BLaER1 treated with 17β-estradiol and CSF1 and Interleukin-3, amounts not matched to agents 10 nM and 100 nM (cell line): ENCODE results near the gene UBA1.

ENCODE experiments used
- H3K27ac ChIP-seq, 11 experiments: shearing (Covaris generic); formaldehyde crosslinking; 2 replicates each; pipeline ENCODE4 v1.8.1; 2022
- H3K27me3 ChIP-seq, 11 experiments: shearing (Covaris generic); formaldehyde crosslinking; 2 replicates each; pipeline ENCODE4 v1.8.1; 2022
- H3K36me3 ChIP-seq, 11 experiments: shearing (Covaris generic); formaldehyde crosslinking; 2 replicates each; pipeline ENCODE4 v1.8.1; 2022
- H3K4me1 ChIP-seq, 10 experiments: shearing (Covaris generic); formaldehyde crosslinking; 2 replicates each; pipeline ENCODE4 v1.8.1; 2022
- H3K4me2 ChIP-seq, 11 experiments: shearing (Covaris generic); formaldehyde crosslinking; 2 replicates each; pipeline ENCODE4 v1.8.1; 2022
- H3K4me3 ChIP-seq, 10 experiments: shearing (Covaris generic); formaldehyde crosslinking; 2 replicates each; pipeline ENCODE4 v1.8.1; 2022
- H3K9ac ChIP-seq, 11 experiments: shearing (Covaris generic); formaldehyde crosslinking; 2 replicates each; pipeline ENCODE4 v1.8.1; 2022
- H3K9me3 ChIP-seq, 11 experiments: shearing (Covaris generic); formaldehyde crosslinking; replicated peaks in 1 of 11; 2 replicates each; pipeline ENCODE4 v1.8.1; 2022
- H4K20me1 ChIP-seq, 11 experiments: shearing (Covaris generic); formaldehyde crosslinking; 2 replicates each; pipeline ENCODE4 v1.8.1; 2022
- Cebpa-rat ChIP-seq, 11 experiments: shearing (Covaris generic); IDR thresholded peaks; 2 replicates each; pipeline ENCODE4 v1.8.1; 2022

UBA1 gene

DNA sequence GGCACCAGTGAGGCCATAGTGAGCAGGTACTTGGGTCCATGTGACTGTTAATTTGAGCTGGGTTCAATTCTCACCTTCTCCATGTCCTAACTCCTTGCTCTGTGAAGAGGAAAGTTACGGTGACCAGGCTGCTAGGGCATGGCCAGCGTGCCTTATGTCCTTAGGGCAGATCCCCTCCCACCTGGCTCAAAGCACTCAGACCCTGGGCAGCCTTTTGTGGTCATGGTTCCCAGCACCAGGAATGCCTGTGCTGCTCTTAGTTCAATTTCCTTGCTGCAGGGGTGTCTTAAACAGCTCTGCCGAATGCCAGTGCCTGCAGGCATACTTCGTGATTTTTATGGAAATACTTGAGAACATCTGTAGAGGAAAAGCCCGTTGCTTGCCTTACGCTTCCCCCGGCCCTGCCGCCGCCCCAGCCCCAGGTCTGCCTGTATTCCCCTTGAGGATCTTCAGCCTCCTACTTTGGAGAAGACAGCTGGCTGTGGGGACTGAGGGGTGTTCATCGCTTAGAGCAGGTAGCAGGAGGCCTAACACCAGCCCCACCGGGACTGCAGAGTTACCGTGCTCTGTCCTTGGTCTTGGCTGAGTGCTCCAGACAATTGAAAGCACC is 21.8 kb downstream of the UBA1 start:
- no peak for TF ChIP-seq Cebpa-rat (IDR thresholded peaks at IDR 0.05)
- H3K4me1 ChIP-seq: peaks cover 26 to 46% (median 36%) of the 10 kb centered on the region in 10 experiments
- H3K9ac ChIP-seq: no peak overlapping the region; a peak in 1 of 22 replicates
- peaks cover 0 to 44% (median 4%) of the 10 kb centered on the region in 11 experiments; a peak in 9 of 22 replicates for H3K27me3 ChIP-seq
- peaks cover 83 to 90% (median 88%) of the 10 kb centered on the region in 11 experiments for H4K20me1 ChIP-seq
- peak overlapping the region in 1 of 11 experiments; percentile 8; a peak in 1 of 22 replicates for H3K27ac ChIP-seq
- H3K9me3 ChIP-seq: no peaks in the 10 kb centered on the region
- no peak overlapping the region for H3K4me3 ChIP-seq
- peak overlapping the region in 3 of 11 experiments; percentile 81 to 89 (median 81); a peak in 5 of 22 replicates for H3K4me2 ChIP-seq
- H3K36me3 ChIP-seq: peaks cover 56 to 64% (median 63%) of the 10 kb centered on the region in 11 experiments

- Histone ChIP-seq H3K27ac (peak overlapping the region in 9 of 11 experiments; percentile 55 to 97 (median 72); a peak in 14 of 22 replicates), H3K36me3 (peaks cover 45 to 62% (median 58%) of the 10 kb centered on the region in 11 experiments), H4K20me1 (peaks cover 84 to 90% (median 88%) of the 10 kb centered on the region in 11 experiments)
Measured at GRCh38 chrX:47216393-47216925, 22.8 kb downstream of the UBA1 start.

GRCh38 chrX:47217121-47217851 is 23.7 kb downstream of the UBA1 start:
- H3K4me3 ChIP-seq: peak overlapping the region; percentile 40 to 97 (median 64); a peak in 15 of 20 replicates
- TF ChIP-seq Cebpa-rat (IDR thresholded peaks at IDR 0.05): no peak
- peak overlapping the region; percentile 69 to 91 (median 81) for H3K4me2 ChIP-seq
- H3K9me3 ChIP-seq: no peaks in the 10 kb centered on the region
- peaks cover 41 to 64% (median 50%) of the 10 kb centered on the region in 10 experiments for H3K4me1 ChIP-seq
- H3K27ac ChIP-seq: peak overlapping the region; percentile 53 to 97 (median 69); a peak in 21 of 22 replicates
- peak overlapping the region; percentile 52 to 75 (median 69) for H3K9ac ChIP-seq
- peaks cover 84 to 90% (median 89%) of the 10 kb centered on the region in 11 experiments for H4K20me1 ChIP-seq
- H3K36me3 ChIP-seq: peaks cover 37 to 62% (median 57%) of the 10 kb centered on the region in 11 experiments
- H3K27me3 ChIP-seq: peaks cover 0 to 42% (median 0%) of the 10 kb centered on the region in 11 experiments; a peak in 6 of 22 replicates

More at GRCh38 chrX:47216393-47216925, 22.8 kb downstream of the UBA1 start:
- H3K27me3 ChIP-seq: peaks cover 0 to 44% (median 0%) of the 10 kb centered on the region in 11 experiments; a peak in 7 of 22 replicates
- peaks cover 37 to 57% (median 47%) of the 10 kb centered on the region in 10 experiments for H3K4me1 ChIP-seq
- peak overlapping the region in 10 of 11 experiments; percentile 58 to 75 (median 70); a peak in 12 of 22 replicates for H3K9ac ChIP-seq
- H3K4me2 ChIP-seq: peak overlapping the region; percentile 69 to 91 (median 81)
- H3K9me3 ChIP-seq: no peaks in the 10 kb centered on the region
- TF ChIP-seq Cebpa-rat (IDR thresholded peaks at IDR 0.05): no peak
- peak overlapping the region in 1 of 10 experiments; percentile 97; a peak in 1 of 20 replicates for H3K4me3 ChIP-seq

GRCh38 chrX:47217852-47218279 is 24.2 kb downstream of the UBA1 start:
- peaks cover 0 to 36% (median 0%) of the 10 kb centered on the region in 11 experiments; a peak in 6 of 22 replicates for H3K27me3 ChIP-seq
- no peaks in the 10 kb centered on the region for H3K9me3 ChIP-seq
- peaks cover 41 to 64% (median 50%) of the 10 kb centered on the region in 10 experiments for H3K4me1 ChIP-seq
- peak overlapping the region; percentile 81 to 96 (median 93) for H3K4me2 ChIP-seq
- peaks cover 80 to 88% (median 86%) of the 10 kb centered on the region in 11 experiments for H4K20me1 ChIP-seq
- no peak for TF ChIP-seq Cebpa-rat (IDR thresholded peaks at IDR 0.05)
- H3K36me3 ChIP-seq: peaks cover 31 to 57% (median 53%) of the 10 kb centered on the region in 11 experiments
- H3K9ac ChIP-seq: peak overlapping the region; percentile 95 to 99 (median 98)
- H3K27ac ChIP-seq: peak overlapping the region; percentile 94 to 99 (median 97)
- H3K4me3 ChIP-seq: peak overlapping the region; percentile 79 to 98 (median 95)

DNA sequence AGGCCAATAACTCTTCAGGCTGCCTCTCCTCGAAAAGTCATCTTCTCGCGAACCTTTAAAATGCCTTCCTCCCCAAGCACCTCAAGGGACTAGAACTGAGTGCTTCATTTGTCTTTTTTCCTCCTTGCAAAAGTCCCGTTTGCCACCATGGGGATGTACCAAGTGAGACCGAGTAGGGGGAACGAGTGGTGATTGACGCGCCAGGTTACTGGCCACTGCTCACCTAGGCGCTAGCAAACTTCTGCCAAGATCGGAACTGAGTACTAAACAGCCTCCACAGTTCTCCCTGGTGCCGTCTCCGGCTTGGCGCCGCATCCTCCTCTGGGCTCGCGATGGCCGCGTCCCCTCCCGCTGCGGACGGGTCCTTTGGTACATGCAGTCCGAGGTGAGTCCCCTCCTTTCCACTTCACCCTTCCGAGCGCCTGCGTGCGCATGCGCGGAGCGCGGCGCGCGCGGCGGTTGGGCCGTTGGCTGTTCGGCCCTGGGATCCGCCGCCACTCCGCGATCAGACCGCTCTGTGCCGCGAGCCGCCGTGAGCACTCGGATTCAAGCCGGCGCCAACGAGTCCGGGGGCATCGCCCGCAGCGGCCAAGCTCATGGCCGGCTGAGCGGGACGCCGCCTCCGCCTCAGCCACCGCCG is 24.8 kb downstream of the UBA1 start, which contains the start of gene CDK16:
Gene CDK16 (plus strand): TSS at position 402 of the 640 bp plus-strand sequence. CDS start 4,877 bp downstream, outside the sequence.
- Histone ChIP-seq H3K4me1 (peaks cover 41 to 64% (median 50%) of the 10 kb centered on the region in 10 experiments), H3K36me3 (peaks cover 31 to 57% (median 53%) of the 10 kb centered on the region in 11 experiments), H3K27me3 (peaks cover 0 to 33% (median 0%) of the 10 kb centered on the region in 11 experiments; a peak in 5 of 22 replicates), H3K9ac (peak within 1 kb of the TSS; percentile 95 to 99 (median 98)), H4K20me1 (peaks cover 81 to 88% (median 86%) of the 10 kb centered on the region in 11 experiments), H3K27ac (peak within 1 kb of the TSS; percentile 94 to 99 (median 97)), H3K4me2 (peak within 1 kb of the TSS; percentile 81 to 96 (median 93)), H3K9me3 (no peaks in the 10 kb centered on the region), H3K4me3 (peak within 1 kb of the TSS; percentile 79 to 98 (median 95))
- no peak for TF ChIP-seq Cebpa-rat (IDR thresholded peaks at IDR 0.05)

- H3K4me1 ChIP-seq: peaks cover 41 to 64% (median 50%) of the 10 kb centered on the region in 10 experiments
- no peaks in the 10 kb centered on the region for H3K9me3 ChIP-seq
- peak overlapping the region; percentile 95 to 99 (median 98) for H3K9ac ChIP-seq
- peaks cover 0 to 39% (median 0%) of the 10 kb centered on the region in 11 experiments; a peak in 5 of 22 replicates for H3K27me3 ChIP-seq
- peaks cover 80 to 88% (median 87%) of the 10 kb centered on the region in 11 experiments for H4K20me1 ChIP-seq
- H3K36me3 ChIP-seq: peaks cover 31 to 57% (median 53%) of the 10 kb centered on the region in 11 experiments
- peak overlapping the region; percentile 94 to 99 (median 97) for H3K27ac ChIP-seq
- H3K4me2 ChIP-seq: peak overlapping the region; percentile 81 to 96 (median 93)
- no peak for TF ChIP-seq Cebpa-rat (IDR thresholded peaks at IDR 0.05)
- peak overlapping the region; percentile 79 to 98 (median 95) for H3K4me3 ChIP-seq
Measured at GRCh38 chrX:47218920-47219815, 25.5 kb downstream of the UBA1 start.

GRCh38 chrX:47221756-47222155 is 28.1 kb downstream of the UBA1 start:
- no peak overlapping the region for H3K9ac ChIP-seq
- peaks cover 39 to 57% (median 54%) of the 10 kb centered on the region in 11 experiments for H3K36me3 ChIP-seq
- peak overlapping the region in 2 of 11 experiments; percentile 11 to 23; a peak in 1 of 22 replicates for H3K27ac ChIP-seq
- H4K20me1 ChIP-seq: peaks cover 54 to 87% (median 84%) of the 10 kb centered on the region in 11 experiments
- no peaks in the 10 kb centered on the region for H3K9me3 ChIP-seq
- TF ChIP-seq Cebpa-rat (IDR thresholded peaks at IDR 0.05): no peak
- no peak overlapping the region for H3K4me3 ChIP-seq
- peaks cover 0 to 55% (median 0%) of the 10 kb centered on the region in 11 experiments; a peak in 6 of 22 replicates for H3K27me3 ChIP-seq
- peak overlapping the region; percentile 81 to 96 (median 93); a peak in 10 of 22 replicates for H3K4me2 ChIP-seq
- H3K4me1 ChIP-seq: peaks cover 32 to 39% (median 36%) of the 10 kb centered on the region in 10 experiments
